GM12892 (cell line): ENCODE results near the gene IGSF22.

Source experiments
- POLR2A ChIP-seq: IDR thresholded peaks from 2 replicates; pipeline ENCODE4 v1.6.1; 2011; ENCODE audit warnings: low read depth, low read length, control low read depth
- POLR2AphosphoS5 ChIP-seq: IDR thresholded peaks from 2 replicates; pipeline ENCODE4 v1.6.1; 2011; ENCODE audit warnings: low read depth, low read length, control low read depth
- TAF1 ChIP-seq: IDR thresholded peaks from 2 replicates; pipeline ENCODE4 v1.6.1; 2011; ENCODE audit warnings: low read depth, mild to moderate bottlenecking, control low read depth, low read length, borderline replicate concordance

- TF ChIP-seq POLR2A, result no peak
- no peak for TF ChIP-seq POLR2AphosphoS5
- TF ChIP-seq TAF1, result no peak
These were observed 47.1 kb upstream of the IGSF22 start for GRCh38 chr11:18773104-18773503.
